Liver (tissue), 9 donors: Measurements from ENCODE around the gene PLD2. TPM values are rescaled to one million over a fixed set of nuclear protein-coding genes. Genes with fewer than 3 reads are reported as not detected.

Experiments used
- DNase-seq: peaks from one replicate; pipeline ENCODE4 v3.0.0-alpha.2; 2017; ENCODE audit warnings: low spot score
- H3K27ac ChIP-seq, 2 donors: one replicate each; pipeline ENCODE4 v1.7.0; 2013; ENCODE audit warnings: inconsistent platforms in 2 of 2, low read length in 2 of 2, control low read depth in 1 of 2, low read depth in 1 of 2, mild to moderate bottlenecking in 1 of 2
- H3K27me3 ChIP-seq, 4 donors: one replicate each; pipeline versions ENCODE4 v1.6.1 to v1.7.0; 2013; ENCODE audit warnings: low read length in 3 of 4, inconsistent platforms in 1 of 4, mild to moderate bottlenecking in 1 of 4, moderate library complexity in 1 of 4; ENCODE audit not compliant: control insufficient read depth in 4 of 4, insufficient read depth in 4 of 4
- H3K36me3 ChIP-seq, 4 donors: one replicate each; pipeline versions ENCODE4 v1.6.1 to v1.7.0; 2013; ENCODE audit warnings: low read length in 3 of 4, mild to moderate bottlenecking in 3 of 4, low read depth in 1 of 4, moderate library complexity in 1 of 4; ENCODE audit not compliant: control insufficient read depth in 4 of 4, insufficient read depth in 3 of 4
- H3K4me1 ChIP-seq, 4 donors: one replicate each; pipeline versions ENCODE4 v1.6.1 to v1.7.0; 2013; ENCODE audit warnings: low read length in 3 of 4, mild to moderate bottlenecking in 3 of 4, moderate library complexity in 1 of 4; ENCODE audit not compliant: control insufficient read depth in 4 of 4, insufficient read depth in 4 of 4
- H3K4me3 ChIP-seq, 3 donors: one replicate each; pipeline versions ENCODE4 v1.6.1 to v1.7.0; 2013; ENCODE audit warnings: low read length in 3 of 3, control low read depth in 1 of 3, low read depth in 1 of 3, mild to moderate bottlenecking in 1 of 3
- H3K9ac ChIP-seq, 2 donors: one replicate each; pipeline ENCODE4 v1.7.0; 2013; ENCODE audit warnings: low read length in 2 of 2, mild to moderate bottlenecking in 2 of 2, moderate library complexity in 2 of 2, control low read depth in 1 of 2, low read depth in 1 of 2
- H3K9me3 ChIP-seq, 4 donors: one replicate each; pipeline versions ENCODE4 v1.6.1 to v1.7.0; 2013; ENCODE audit warnings: low read length in 3 of 4; ENCODE audit not compliant: control insufficient read depth in 4 of 4
- EGR1 ChIP-seq, 2 donors: IDR thresholded peaks; 2 replicates each; pipeline ENCODE4 v1.6.1; 2016 to 2018; ENCODE audit warnings: antibody characterized with exemption in 2 of 2, low read depth in 2 of 2
- FOXA1 ChIP-seq: IDR thresholded peaks from 2 replicates; pipeline ENCODE4 v1.6.1; 2016; ENCODE audit warnings: antibody characterized with exemption
- FOXA2 ChIP-seq: IDR thresholded peaks from 2 replicates; pipeline ENCODE4 v1.6.1; 2016; ENCODE audit warnings: antibody characterized with exemption
- GABPA ChIP-seq, 2 donors: IDR thresholded peaks in 1 of 2; conservative IDR thresholded peaks in 1 of 2; 2 replicates each; pipeline ENCODE4 v1.6.1; 2016; ENCODE audit warnings: antibody characterized with exemption in 2 of 2, mild to moderate bottlenecking in 1 of 2, moderate library complexity in 1 of 2
- HNF4A ChIP-seq, 2 donors: conservative IDR thresholded peaks; 2 replicates each; pipeline ENCODE4 v1.6.1; 2016; ENCODE audit warnings: antibody characterized with exemption in 2 of 2, mild to moderate bottlenecking in 2 of 2
- HNF4G ChIP-seq: IDR thresholded peaks from 2 replicates; pipeline ENCODE4 v1.6.1; 2016; ENCODE audit warnings: antibody characterized with exemption
- JUND ChIP-seq, 2 donors: IDR thresholded peaks; 2 replicates each; pipeline ENCODE4 v1.6.1; 2016; ENCODE audit warnings: antibody characterized with exemption in 2 of 2
- NR2F2 ChIP-seq: IDR thresholded peaks from 2 replicates; pipeline ENCODE4 v1.6.1; 2016; ENCODE audit warnings: antibody characterized with exemption
- RAD21 ChIP-seq, 2 donors: IDR thresholded peaks; 2 replicates each; pipeline ENCODE4 v1.6.1; 2016; ENCODE audit warnings: antibody characterized with exemption in 2 of 2, mild to moderate bottlenecking in 2 of 2
- RXRA ChIP-seq, 2 donors: IDR thresholded peaks; 2 replicates each; pipeline ENCODE4 v1.6.1; 2017 to 2018; ENCODE audit warnings: antibody characterized with exemption in 2 of 2, mild to moderate bottlenecking in 1 of 2
- SP1 ChIP-seq: IDR thresholded peaks from 2 replicates; pipeline ENCODE4 v1.6.1; 2018; ENCODE audit warnings: antibody characterized with exemption, mild to moderate bottlenecking
- TAF1 ChIP-seq: conservative IDR thresholded peaks from 2 replicates; pipeline ENCODE4 v1.6.1; 2016; ENCODE audit warnings: antibody characterized with exemption, mild to moderate bottlenecking
- YY1 ChIP-seq: IDR thresholded peaks from 2 replicates; pipeline ENCODE4 v1.6.1; 2016; ENCODE audit warnings: antibody characterized with exemption, mild to moderate bottlenecking
- WGBS: extraction: QIAGEN DNeasy Blood & Tissue Kit; methylation state at CpG from one replicate; pipeline ENCODE4 v1.1.7; 2013; 5-methylcytosine and 5-hydroxymethylcytosine counted together
- polyA plus RNA-seq, 2 donors: library from polyadenylated mRNA; stranded (reverse) in 1 of 2; unstranded in 1 of 2; fragments of 200-250 nt in 1 of 2; fragments of >200 nt in 1 of 2; fragmentation: Nextera tagmentation in 1 of 2; extraction: Ambion mirVana in 1 of 2; gene quantifications; one replicate each; pipeline versions ENCODE4 v1.2.1 to v1.2.3, GENCODE V29; 2013 to 2015
- total RNA-seq, 2 donors: library from RNA; depleted of rRNA; stranded (reverse); fragments of >200 nt; gene quantifications; one replicate each; pipeline ENCODE4 v1.2.3, GENCODE V29; 2014
- TF ChIP-seq, protein P1 (sequence below): IDR thresholded peaks from 2 replicates; pipeline ENCODE4 v1.6.1; 2016; ENCODE audit warnings: antibody characterized with exemption
- TF ChIP-seq, protein P2 (sequence below): IDR thresholded peaks from 2 replicates; pipeline ENCODE4 v1.6.1; 2016; ENCODE audit warnings: antibody characterized with exemption
- TF ChIP-seq, protein P3 (sequence below): IDR thresholded peaks from 2 replicates; pipeline ENCODE4 v1.6.1; 2016; ENCODE audit warnings: antibody characterized with exemption, mild to moderate bottlenecking
- TF ChIP-seq, protein P4 (sequence below): IDR thresholded peaks from 2 replicates; pipeline ENCODE4 v1.6.1; 2016; ENCODE audit warnings: antibody characterized with exemption
- TF ChIP-seq, protein P5 (sequence below): fragments of 150-350 bp; IDR thresholded peaks from 2 replicates; pipeline ENCODE4 v1.5.1; 2017; ENCODE audit warnings: improper control_type of control experiment, low read depth, low read length; ENCODE audit not compliant: missing input control
- donor health status: healthy.
- donor health status: healthy.
- donor health status: healthy.
- donor health status: healthy.
- donor health status: healthy.

PLD2 gene
- total and polyA plus RNA-seq, 4 donors, result 3.5 to 15.8 (median 5.8) TPM

DNA sequence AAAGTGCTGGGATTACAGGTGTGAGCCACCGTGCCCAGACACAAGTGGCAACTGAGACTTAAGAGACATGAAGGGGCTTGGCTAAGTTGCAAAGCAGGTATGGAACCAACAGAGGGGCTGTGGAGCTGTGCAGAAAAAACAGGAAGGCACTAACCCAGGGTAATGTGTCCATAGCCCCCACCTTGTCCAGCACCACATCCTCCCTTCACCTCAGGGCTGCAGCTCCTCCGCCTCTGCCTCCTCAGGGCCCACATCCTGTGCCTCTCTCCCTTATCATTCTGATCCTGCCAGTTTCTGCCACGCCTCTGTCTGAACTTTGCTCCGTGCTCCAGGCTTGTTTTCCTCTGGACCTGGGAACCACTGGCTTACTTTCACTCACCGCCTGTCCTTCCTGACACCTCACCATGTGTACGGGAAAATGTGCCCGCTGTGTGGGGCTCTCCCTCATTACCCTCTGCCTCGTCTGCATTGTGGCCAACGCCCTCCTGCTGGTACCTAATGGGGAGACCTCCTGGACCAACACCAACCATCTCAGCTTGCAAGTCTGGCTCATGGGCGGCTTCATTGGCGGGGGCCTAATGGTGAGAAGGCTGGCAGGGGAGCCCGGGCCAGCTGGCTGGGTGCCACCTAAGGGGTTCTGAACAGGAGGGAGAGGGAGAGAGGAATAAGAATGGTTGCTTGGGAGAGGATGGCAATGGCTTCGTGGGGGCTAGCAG, 35.3 kb upstream of the PLD2 start, which contains the start of gene TM4SF5:
TM4SF5 (plus strand) TSS at position 368 of the 716 bp plus-strand sequence; CDS start at position 405, 37 bp downstream.
- peak; percentile 78 for TF ChIP-seq HNF4G
- TF ChIP-seq EGR1 (IDR thresholded peaks at IDR 0.05; ENCODE audit: low read depth in 2 of 2), result no peak
- TF ChIP-seq, protein P1, sequence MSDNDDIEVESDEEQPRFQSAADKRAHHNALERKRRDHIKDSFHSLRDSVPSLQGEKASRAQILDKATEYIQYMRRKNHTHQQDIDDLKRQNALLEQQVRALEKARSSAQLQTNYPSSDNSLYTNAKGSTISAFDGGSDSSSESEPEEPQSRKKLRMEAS, result peak; percentile 93
- TF ChIP-seq, protein P2, sequence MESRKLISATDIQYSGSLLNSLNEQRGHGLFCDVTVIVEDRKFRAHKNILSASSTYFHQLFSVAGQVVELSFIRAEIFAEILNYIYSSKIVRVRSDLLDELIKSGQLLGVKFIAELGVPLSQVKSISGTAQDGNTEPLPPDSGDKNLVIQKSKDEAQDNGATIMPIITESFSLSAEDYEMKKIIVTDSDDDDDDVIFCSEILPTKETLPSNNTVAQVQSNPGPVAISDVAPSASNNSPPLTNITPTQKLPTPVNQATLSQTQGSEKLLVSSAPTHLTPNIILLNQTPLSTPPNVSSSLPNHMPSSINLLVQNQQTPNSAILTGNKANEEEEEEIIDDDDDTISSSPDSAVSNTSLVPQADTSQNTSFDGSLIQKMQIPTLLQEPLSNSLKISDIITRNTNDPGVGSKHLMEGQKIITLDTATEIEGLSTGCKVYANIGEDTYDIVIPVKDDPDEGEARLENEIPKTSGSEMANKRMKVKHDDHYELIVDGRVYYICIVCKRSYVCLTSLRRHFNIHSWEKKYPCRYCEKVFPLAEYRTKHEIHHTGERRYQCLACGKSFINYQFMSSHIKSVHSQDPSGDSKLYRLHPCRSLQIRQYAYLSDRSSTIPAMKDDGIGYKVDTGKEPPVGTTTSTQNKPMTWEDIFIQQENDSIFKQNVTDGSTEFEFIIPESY, result no peak
- TF ChIP-seq FOXA1, result peak; percentile 64
- peak; percentile 76 to 86 for TF ChIP-seq RXRA (IDR thresholded peaks at IDR 0.05)
- TF ChIP-seq HNF4A (conservative IDR thresholded peaks at IDR 0.05), result peak; percentile 94 to 97
- TF ChIP-seq NR2F2, result no peak
- peak in 1 of 2 donors; percentile 48 for TF ChIP-seq GABPA (IDR thresholded peaks at IDR 0.05 in 1 of 2, conservative IDR thresholded peaks at IDR 0.05 in 1 of 2)
- TF ChIP-seq YY1, result peak; percentile 70
- peak; percentile 50 for TF ChIP-seq FOXA2
- TF ChIP-seq, protein P3, sequence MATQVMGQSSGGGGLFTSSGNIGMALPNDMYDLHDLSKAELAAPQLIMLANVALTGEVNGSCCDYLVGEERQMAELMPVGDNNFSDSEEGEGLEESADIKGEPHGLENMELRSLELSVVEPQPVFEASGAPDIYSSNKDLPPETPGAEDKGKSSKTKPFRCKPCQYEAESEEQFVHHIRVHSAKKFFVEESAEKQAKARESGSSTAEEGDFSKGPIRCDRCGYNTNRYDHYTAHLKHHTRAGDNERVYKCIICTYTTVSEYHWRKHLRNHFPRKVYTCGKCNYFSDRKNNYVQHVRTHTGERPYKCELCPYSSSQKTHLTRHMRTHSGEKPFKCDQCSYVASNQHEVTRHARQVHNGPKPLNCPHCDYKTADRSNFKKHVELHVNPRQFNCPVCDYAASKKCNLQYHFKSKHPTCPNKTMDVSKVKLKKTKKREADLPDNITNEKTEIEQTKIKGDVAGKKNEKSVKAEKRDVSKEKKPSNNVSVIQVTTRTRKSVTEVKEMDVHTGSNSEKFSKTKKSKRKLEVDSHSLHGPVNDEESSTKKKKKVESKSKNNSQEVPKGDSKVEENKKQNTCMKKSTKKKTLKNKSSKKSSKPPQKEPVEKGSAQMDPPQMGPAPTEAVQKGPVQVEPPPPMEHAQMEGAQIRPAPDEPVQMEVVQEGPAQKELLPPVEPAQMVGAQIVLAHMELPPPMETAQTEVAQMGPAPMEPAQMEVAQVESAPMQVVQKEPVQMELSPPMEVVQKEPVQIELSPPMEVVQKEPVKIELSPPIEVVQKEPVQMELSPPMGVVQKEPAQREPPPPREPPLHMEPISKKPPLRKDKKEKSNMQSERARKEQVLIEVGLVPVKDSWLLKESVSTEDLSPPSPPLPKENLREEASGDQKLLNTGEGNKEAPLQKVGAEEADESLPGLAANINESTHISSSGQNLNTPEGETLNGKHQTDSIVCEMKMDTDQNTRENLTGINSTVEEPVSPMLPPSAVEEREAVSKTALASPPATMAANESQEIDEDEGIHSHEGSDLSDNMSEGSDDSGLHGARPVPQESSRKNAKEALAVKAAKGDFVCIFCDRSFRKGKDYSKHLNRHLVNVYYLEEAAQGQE, result peak; percentile 91
- peak; percentile 91 for TF ChIP-seq SP1
- peak in 1 of 2 donors; percentile 33 for TF ChIP-seq JUND (IDR thresholded peaks at IDR 0.05)
- TF ChIP-seq, protein P4, sequence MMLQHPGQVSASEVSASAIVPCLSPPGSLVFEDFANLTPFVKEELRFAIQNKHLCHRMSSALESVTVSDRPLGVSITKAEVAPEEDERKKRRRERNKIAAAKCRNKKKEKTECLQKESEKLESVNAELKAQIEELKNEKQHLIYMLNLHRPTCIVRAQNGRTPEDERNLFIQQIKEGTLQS, result no peak
- peak; percentile 51 to 67 for TF ChIP-seq RAD21 (IDR thresholded peaks at IDR 0.05)
- TF ChIP-seq, protein P5, sequence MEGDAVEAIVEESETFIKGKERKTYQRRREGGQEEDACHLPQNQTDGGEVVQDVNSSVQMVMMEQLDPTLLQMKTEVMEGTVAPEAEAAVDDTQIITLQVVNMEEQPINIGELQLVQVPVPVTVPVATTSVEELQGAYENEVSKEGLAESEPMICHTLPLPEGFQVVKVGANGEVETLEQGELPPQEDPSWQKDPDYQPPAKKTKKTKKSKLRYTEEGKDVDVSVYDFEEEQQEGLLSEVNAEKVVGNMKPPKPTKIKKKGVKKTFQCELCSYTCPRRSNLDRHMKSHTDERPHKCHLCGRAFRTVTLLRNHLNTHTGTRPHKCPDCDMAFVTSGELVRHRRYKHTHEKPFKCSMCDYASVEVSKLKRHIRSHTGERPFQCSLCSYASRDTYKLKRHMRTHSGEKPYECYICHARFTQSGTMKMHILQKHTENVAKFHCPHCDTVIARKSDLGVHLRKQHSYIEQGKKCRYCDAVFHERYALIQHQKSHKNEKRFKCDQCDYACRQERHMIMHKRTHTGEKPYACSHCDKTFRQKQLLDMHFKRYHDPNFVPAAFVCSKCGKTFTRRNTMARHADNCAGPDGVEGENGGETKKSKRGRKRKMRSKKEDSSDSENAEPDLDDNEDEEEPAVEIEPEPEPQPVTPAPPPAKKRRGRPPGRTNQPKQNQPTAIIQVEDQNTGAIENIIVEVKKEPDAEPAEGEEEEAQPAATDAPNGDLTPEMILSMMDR, result no peak
- TF ChIP-seq TAF1, result peak; percentile 58
- H3K4me1 ChIP-seq, result peaks cover 0 to 14% (median 7%) of the 10 kb centered on the region in 4 donors
- DNase-seq, result peak; percentile 62
- no peaks in the 10 kb centered on the region for H3K36me3 ChIP-seq
- no peaks in the 10 kb centered on the region for H3K9me3 ChIP-seq
- 26% methylated on average over 13 of the region's 13 CpGs for WGBS
- peak within 1 kb of the TSS; percentile 77 to 84 for H3K9ac ChIP-seq
- peak within 1 kb of the TSS; percentile 78 to 96 for H3K27ac ChIP-seq
- no peaks in the 10 kb centered on the region for H3K27me3 ChIP-seq
- H3K4me3 ChIP-seq, result peak within 1 kb of the TSS; percentile 53 to 89 (median 57)
